Esophagus squamous epithelium (tissue), 4 donors: ENCODE data around the gene TMEM140.

Experiments used
- POLR2A ChIP-seq, 4 donors: fragments of 450-650 bp; IDR thresholded peaks; one replicate each; pipeline ENCODE4 v1.6.1; 2017; ENCODE audit warnings: antibody characterized with exemption in 4 of 4, mild to moderate bottlenecking in 4 of 4, moderate library complexity in 3 of 4
- TF ChIP-seq, protein P1 (sequence below), 6 experiments: fragments of 450-650 bp in 4 of 6; fragments of 200-600 bp in 2 of 6; sonication (generic) in 2 of 6; IDR thresholded peaks; one replicate each; pipeline ENCODE4 v1.5.1; 2016 to 2019; ENCODE audit warnings: antibody characterized with exemption in 6 of 6, mild to moderate bottlenecking in 4 of 6, moderate library complexity in 4 of 6

DNA sequence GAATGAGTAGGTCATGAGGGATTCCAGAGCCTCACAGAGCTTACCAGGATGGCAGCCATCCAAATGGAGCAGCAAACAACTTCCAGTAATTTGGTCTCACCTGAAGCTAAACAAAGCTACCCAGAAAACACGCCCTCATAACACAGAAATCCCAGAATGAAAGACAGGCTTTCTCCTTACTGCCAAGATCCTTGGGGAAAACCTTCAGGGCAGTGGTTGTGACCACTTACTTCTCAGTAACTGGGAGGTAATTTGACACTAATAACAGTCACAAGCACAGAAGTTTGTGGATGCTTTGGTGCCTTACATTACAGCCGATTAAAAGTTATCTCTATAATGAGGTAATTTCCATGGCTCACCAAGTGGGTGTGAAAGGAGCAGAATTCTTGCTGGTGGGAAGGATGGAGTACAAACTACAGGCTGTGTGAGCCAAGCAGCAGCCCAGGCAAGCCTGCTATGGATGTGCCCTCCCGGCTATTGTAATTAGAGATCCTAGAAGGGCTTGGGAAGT lies 53.0 kb downstream of the TMEM140 start:
- TF ChIP-seq, protein P1, sequence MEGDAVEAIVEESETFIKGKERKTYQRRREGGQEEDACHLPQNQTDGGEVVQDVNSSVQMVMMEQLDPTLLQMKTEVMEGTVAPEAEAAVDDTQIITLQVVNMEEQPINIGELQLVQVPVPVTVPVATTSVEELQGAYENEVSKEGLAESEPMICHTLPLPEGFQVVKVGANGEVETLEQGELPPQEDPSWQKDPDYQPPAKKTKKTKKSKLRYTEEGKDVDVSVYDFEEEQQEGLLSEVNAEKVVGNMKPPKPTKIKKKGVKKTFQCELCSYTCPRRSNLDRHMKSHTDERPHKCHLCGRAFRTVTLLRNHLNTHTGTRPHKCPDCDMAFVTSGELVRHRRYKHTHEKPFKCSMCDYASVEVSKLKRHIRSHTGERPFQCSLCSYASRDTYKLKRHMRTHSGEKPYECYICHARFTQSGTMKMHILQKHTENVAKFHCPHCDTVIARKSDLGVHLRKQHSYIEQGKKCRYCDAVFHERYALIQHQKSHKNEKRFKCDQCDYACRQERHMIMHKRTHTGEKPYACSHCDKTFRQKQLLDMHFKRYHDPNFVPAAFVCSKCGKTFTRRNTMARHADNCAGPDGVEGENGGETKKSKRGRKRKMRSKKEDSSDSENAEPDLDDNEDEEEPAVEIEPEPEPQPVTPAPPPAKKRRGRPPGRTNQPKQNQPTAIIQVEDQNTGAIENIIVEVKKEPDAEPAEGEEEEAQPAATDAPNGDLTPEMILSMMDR (IDR thresholded peaks at IDR 0.05) = no peak
- TF ChIP-seq POLR2A (IDR thresholded peaks at IDR 0.05) = no peak
